Skeletal muscle tissue (tissue), 4 donors: ENCODE measurements around the gene RHOT2. TPM values are rescaled to one million over a fixed set of nuclear protein-coding genes. Genes with fewer than 3 reads are reported as not detected.
A peak's percentile ranks its signal among the peaks of the same experiment; 100 is the strongest.

Experiments
- H3K27ac ChIP-seq: one replicate; pipeline ENCODE4 v1.7.0; 2013; ENCODE audit warnings: mild to moderate bottlenecking, low read depth, low read length, inconsistent platforms
- H3K27me3 ChIP-seq, 3 donors: one replicate each; pipeline ENCODE4 v1.7.0; 2013; ENCODE audit warnings: low read length in 3 of 3; ENCODE audit not compliant: control insufficient read depth in 3 of 3, insufficient read depth in 3 of 3
- H3K36me3 ChIP-seq, 3 donors: one replicate each; pipeline ENCODE4 v1.7.0; 2013; ENCODE audit warnings: low read length in 3 of 3; ENCODE audit not compliant: control insufficient read depth in 3 of 3, insufficient read depth in 3 of 3
- H3K4me1 ChIP-seq, 3 donors: one replicate each; pipeline ENCODE4 v1.7.0; 2013; ENCODE audit warnings: low read length in 3 of 3, mild to moderate bottlenecking in 3 of 3; ENCODE audit not compliant: control insufficient read depth in 3 of 3, insufficient read depth in 3 of 3
- H3K4me3 ChIP-seq, 3 donors: one replicate each; pipeline ENCODE4 v1.7.0; 2013; ENCODE audit warnings: low read length in 3 of 3
- H3K9ac ChIP-seq, 3 donors: one replicate each; pipeline ENCODE4 v1.7.0; 2013; ENCODE audit warnings: low read length in 3 of 3, mild to moderate bottlenecking in 3 of 3, moderate library complexity in 2 of 3, low read depth in 1 of 3
- H3K9me3 ChIP-seq, 3 donors: one replicate each; pipeline ENCODE4 v1.7.0; 2013; ENCODE audit warnings: low read length in 3 of 3; ENCODE audit not compliant: control insufficient read depth in 3 of 3
- total RNA-seq: library from RNA; depleted of rRNA; stranded (reverse); fragments of >200 nt; gene quantifications from one replicate; pipeline ENCODE4 v1.2.3, GENCODE V29; 2014
- donor health status: Osteomylitis.

Gene RHOT2
- total RNA-seq, 1 donor from 2014 or later, result 14.1 TPM

GRCh38 chr16:680625-680945 lies 12.7 kb downstream of the RHOT2 start:
- Histone ChIP-seq H3K36me3 (peaks cover 16 to 23% (median 22%) of the 10 kb centered on the region in 3 donors), H3K9ac (peak overlapping the region; percentile 86 to 93 (median 88)), H3K4me1 (peaks cover 43 to 52% (median 50%) of the 10 kb centered on the region in 3 donors), H3K9me3 (no peaks in the 10 kb centered on the region), H3K27me3 (peaks cover 0 to 9% (median 0%) of the 10 kb centered on the region in 3 donors), H3K27ac (peak overlapping the region; percentile 79), H3K4me3 (peak overlapping the region; percentile 81 to 86 (median 85))

GRCh38 chr16:680967-681745 lies 13.2 kb downstream of the RHOT2 start:
- H3K4me3 ChIP-seq, result peak overlapping the region; percentile 81 to 86 (median 85)
- H3K27ac ChIP-seq, result peak overlapping the region; percentile 79
- no peaks in the 10 kb centered on the region for H3K9me3 ChIP-seq
- H3K36me3 ChIP-seq, result peaks cover 16 to 23% (median 22%) of the 10 kb centered on the region in 3 donors
- H3K4me1 ChIP-seq, result peaks cover 47 to 55% (median 50%) of the 10 kb centered on the region in 3 donors
- peak overlapping the region; percentile 86 to 93 (median 88) for H3K9ac ChIP-seq
- H3K27me3 ChIP-seq, result peaks cover 0 to 7% (median 0%) of the 10 kb centered on the region in 3 donors

- H3K4me3 ChIP-seq, result peak overlapping the region; percentile 10 to 86 (median 85)
- H3K9ac ChIP-seq, result peak overlapping the region in 1 of 3 donors; percentile 93
Measured at GRCh38 chr16:681746-682427, 14.0 kb downstream of the RHOT2 start.

GRCh38 chr16:682493-683395 lies 14.8 kb downstream of the RHOT2 start:
- no peak overlapping the region for H3K27ac ChIP-seq
- H3K27me3 ChIP-seq, result no peaks in the 10 kb centered on the region
- H3K4me1 ChIP-seq, result peaks cover 48 to 69% (median 50%) of the 10 kb centered on the region in 3 donors
- no peaks in the 10 kb centered on the region for H3K9me3 ChIP-seq
- H3K4me3 ChIP-seq, result peak overlapping the region in 2 of 3 donors; percentile 81 to 87
- H3K9ac ChIP-seq, result peak overlapping the region in 1 of 3 donors; percentile 79
- H3K36me3 ChIP-seq, result peaks cover 21 to 35% (median 26%) of the 10 kb centered on the region in 3 donors

More at GRCh38 chr16:681746-682427, 14.0 kb downstream of the RHOT2 start:
- H3K27me3 ChIP-seq, result peaks cover 0 to 4% (median 0%) of the 10 kb centered on the region in 3 donors
- H3K27ac ChIP-seq, result no peak overlapping the region
- peaks cover 16 to 27% (median 26%) of the 10 kb centered on the region in 3 donors for H3K36me3 ChIP-seq
- no peaks in the 10 kb centered on the region for H3K9me3 ChIP-seq
- peaks cover 48 to 60% (median 50%) of the 10 kb centered on the region in 3 donors for H3K4me1 ChIP-seq

- no peaks in the 10 kb centered on the region for H3K27me3 ChIP-seq
- H3K36me3 ChIP-seq, result peaks cover 22 to 37% (median 26%) of the 10 kb centered on the region in 3 donors
- H3K9me3 ChIP-seq, result no peaks in the 10 kb centered on the region
- H3K4me3 ChIP-seq, result peak overlapping the region; percentile 59 to 87 (median 81)
- peaks cover 50 to 75% (median 52%) of the 10 kb centered on the region in 3 donors for H3K4me1 ChIP-seq
- H3K27ac ChIP-seq, result no peak overlapping the region
- H3K9ac ChIP-seq, result peak overlapping the region; percentile 33 to 79 (median 62)
Measured at GRCh38 chr16:683396-684070, 15.6 kb downstream of the RHOT2 start.

GRCh38 chr16:684071-684794 lies 16.3 kb downstream of the RHOT2 start, which contains the start of gene JMJD8:
JMJD8 (minus strand) TSS chr16:684334; CDS start chr16:684319, 15 bp downstream.
- H3K36me3 ChIP-seq, result peaks cover 22 to 37% (median 26%) of the 10 kb centered on the region in 3 donors
- no peaks in the 10 kb centered on the region for H3K27me3 ChIP-seq
- peak within 1 kb of the TSS; percentile 54 for H3K27ac ChIP-seq
- H3K9ac ChIP-seq, result peak within 1 kb of the TSS; percentile 51 to 82 (median 62)
- H3K9me3 ChIP-seq, result no peaks in the 10 kb centered on the region
- H3K4me1 ChIP-seq, result peaks cover 53 to 82% (median 56%) of the 10 kb centered on the region in 3 donors
- H3K4me3 ChIP-seq, result peak within 1 kb of the TSS; percentile 72 to 87 (median 81)

GRCh38 chr16:684961-685696 lies 17.2 kb downstream of the RHOT2 start:
- H3K36me3 ChIP-seq, result peaks cover 22 to 37% (median 26%) of the 10 kb centered on the region in 3 donors
- no peaks in the 10 kb centered on the region for H3K9me3 ChIP-seq
- H3K4me3 ChIP-seq, result peak overlapping the region in 1 of 3 donors; percentile 41
- no peak overlapping the region for H3K9ac ChIP-seq
- H3K4me1 ChIP-seq, result peaks cover 57 to 84% (median 60%) of the 10 kb centered on the region in 3 donors
- no peaks in the 10 kb centered on the region for H3K27me3 ChIP-seq
- H3K27ac ChIP-seq, result no peak overlapping the region

- Histone ChIP-seq H3K4me3 (no peak overlapping the region), H3K27me3 (peaks cover under 1 to 2% (median 2%) of the 10 kb centered on the region in 3 donors), H3K4me1 (peaks cover 56 to 86% (median 57%) of the 10 kb centered on the region in 3 donors), H3K9me3 (no peaks in the 10 kb centered on the region), H3K36me3 (peaks cover 22 to 37% (median 26%) of the 10 kb centered on the region in 3 donors), H3K9ac (no peak overlapping the region), H3K27ac (no peak overlapping the region)
Measured at GRCh38 chr16:685967-686366, 18.0 kb downstream of the RHOT2 start.
